Cardiac muscle cell (in vitro differentiated cells and primary cell): ENCODE data around the gene ALDH1A1. TPM values are rescaled to one million over a fixed set of nuclear protein-coding genes. Genes with fewer than 3 reads are reported as not detected.

Source experiments
- DNase-seq, 2 donors: peaks; one replicate each; pipeline versions ENCODE4 v3.0.0 to v3.0.0-alpha.2; 2010 to 2017; ENCODE audit warnings: low read depth in 1 of 2, low spot score in 1 of 2
- H3K27ac ChIP-seq: fragments of 200-600 bp; sonication (generic); 2 replicates; pipeline ENCODE4 v1.5.1; 2016
- H3K27me3 ChIP-seq: fragments of 200-600 bp; sonication (generic); 2 replicates; pipeline ENCODE4 v1.6.0; 2016; ENCODE audit warnings: control low read depth
- H3K36me3 ChIP-seq: fragments of 200-600 bp; sonication (generic); 2 replicates; pipeline ENCODE4 v1.5.1; 2016; ENCODE audit warnings: control low read depth
- H3K4me1 ChIP-seq: fragments of 200-600 bp; sonication (generic); 2 replicates; pipeline ENCODE4 v1.8.1; 2017; ENCODE audit warnings: low read depth, mild to moderate bottlenecking, mixed run types
- H3K4me3 ChIP-seq: fragments of 200-600 bp; sonication (generic); 2 replicates; pipeline ENCODE4 v1.5.1; 2016; ENCODE audit warnings: mild to moderate bottlenecking
- H3K9me3 ChIP-seq: fragments of 200-600 bp; sonication (generic); 2 replicates; pipeline ENCODE4 v1.5.1; 2017; ENCODE audit warnings: low read depth, mild to moderate bottlenecking, control low read depth
- CTCF ChIP-seq: IDR thresholded peaks from 2 replicates; pipeline ENCODE4 v1.5.1; 2012; ENCODE audit warnings: low read depth, mild to moderate bottlenecking, low read length
- polyA plus RNA-seq: library from polyadenylated mRNA; unstranded; fragments of >200 nt; fragmentation: Nextera tagmentation; extraction: Ambion mirVana; gene quantifications from 2 replicates; pipeline ENCODE4 v1.2.1, GENCODE V29; 2016
- total RNA-seq: library from RNA; depleted of rRNA; stranded (reverse); fragments of >200 nt; gene quantifications from 2 replicates; pipeline ENCODE4 v1.2.3, GENCODE V29; 2016

ALDH1A1 gene
- total and polyA plus RNA-seq, 2 experiments from 2014 or later: 0.48 to 1.6 TPM

GRCh38 chr9:72924154-72924790, 28.6 kb downstream of the ALDH1A1 start:
- DNase-seq: peak in 1 of 2 donors; percentile 18
- Histone ChIP-seq H3K27me3 (no peaks in the 10 kb centered on the region), H3K27ac (no peak overlapping the region)

GRCh38 chr9:72923077-72923476, 29.8 kb downstream of the ALDH1A1 start:
- no peak overlapping the region for H3K27ac ChIP-seq
- no peaks in the 10 kb centered on the region for H3K36me3 ChIP-seq
- no peak for DNase-seq
- no peaks in the 10 kb centered on the region for H3K9me3 ChIP-seq
- H3K27me3 ChIP-seq: no peaks in the 10 kb centered on the region
- H3K4me1 ChIP-seq: no peaks in the 10 kb centered on the region
- no peak overlapping the region for H3K4me3 ChIP-seq
- TF ChIP-seq CTCF: no peak

More at GRCh38 chr9:72924154-72924790, 28.6 kb downstream of the ALDH1A1 start:
- no peaks in the 10 kb centered on the region for H3K36me3 ChIP-seq
- no peak overlapping the region for H3K4me3 ChIP-seq
- H3K4me1 ChIP-seq: no peaks in the 10 kb centered on the region
- H3K9me3 ChIP-seq: no peaks in the 10 kb centered on the region
- no peak for TF ChIP-seq CTCF

GRCh38 chr9:72921888-72922654, 30.8 kb downstream of the ALDH1A1 start:
- Histone ChIP-seq H3K27ac (no peak overlapping the region), H3K4me1 (no peaks in the 10 kb centered on the region), H3K27me3 (no peaks in the 10 kb centered on the region), H3K4me3 (no peak overlapping the region), H3K36me3 (no peaks in the 10 kb centered on the region), H3K9me3 (no peaks in the 10 kb centered on the region)
- no peak for TF ChIP-seq CTCF
- no peak for DNase-seq

- no peak overlapping the region for H3K4me3 ChIP-seq
- no peaks in the 10 kb centered on the region for H3K9me3 ChIP-seq
- no peak overlapping the region for H3K27ac ChIP-seq
- TF ChIP-seq CTCF: no peak
- no peaks in the 10 kb centered on the region for H3K27me3 ChIP-seq
- no peaks in the 10 kb centered on the region for H3K4me1 ChIP-seq
- no peaks in the 10 kb centered on the region for H3K36me3 ChIP-seq
- DNase-seq: no peak
Observed at GRCh38 chr9:72919246-72919945, 33.5 kb downstream of the ALDH1A1 start.

- TF ChIP-seq CTCF: no peak
- H3K4me3 ChIP-seq: no peak overlapping the region
- H3K36me3 ChIP-seq: no peaks in the 10 kb centered on the region
- no peak for DNase-seq
- H3K27ac ChIP-seq: no peak overlapping the region
- H3K9me3 ChIP-seq: no peaks in the 10 kb centered on the region
- no peaks in the 10 kb centered on the region for H3K27me3 ChIP-seq
- no peaks in the 10 kb centered on the region for H3K4me1 ChIP-seq
Observed at GRCh38 chr9:72917892-72918509, 34.9 kb downstream of the ALDH1A1 start.
